HepG2 (cell line): Measurements from ENCODE around the gene WEE1. TPM values are rescaled to one million over a fixed set of nuclear protein-coding genes. Genes with fewer than 3 reads are reported as not detected.

ENCODE experiments used
- ATF7 ChIP-seq, 2 experiments: fragments of 450-650 bp in 1 of 2; sonication (generic) in 1 of 2; formaldehyde crosslinking in 1 of 2; IDR thresholded peaks; 2 replicates each; pipeline versions ENCODE4 v1.4.0 to v1.6.1; 2016 to 2020; ENCODE audit warnings: antibody characterized with exemption in 1 of 2, mild to moderate bottlenecking in 1 of 2, missing genetic modification reagents in 1 of 2
- E2F2 ChIP-seq: sonication (generic); formaldehyde crosslinking; IDR thresholded peaks from 2 replicates; pipeline ENCODE4 v1.4.0; 2020; ENCODE audit warnings: missing genetic modification reagents, borderline replicate concordance
- ELF4 ChIP-seq: sonication (generic); formaldehyde crosslinking; IDR thresholded peaks from 2 replicates; pipeline ENCODE4 v1.5.0; 2020; ENCODE audit warnings: missing genetic modification reagents, mild to moderate bottlenecking, moderate library complexity, borderline replicate concordance
- HNRNPLL ChIP-seq: fragments of 200-400 bp; formaldehyde crosslinking; IDR thresholded peaks from 2 replicates; pipeline ENCODE4 v1.6.1; 2017; ENCODE audit warnings: mild to moderate bottlenecking, low read depth, low read length; ENCODE audit not compliant: poor library complexity, severe bottlenecking
- MIER3 ChIP-seq: IDR thresholded peaks from 2 replicates; pipeline ENCODE4 v1.6.1; 2016; ENCODE audit warnings: missing compliant biosample characterization, borderline replicate concordance
- NBN ChIP-seq: fragments of 450-650 bp; conservative IDR thresholded peaks from 2 replicates; pipeline ENCODE4 v1.6.1; 2017
- NFE2L1 ChIP-seq: sonication (generic); formaldehyde crosslinking; IDR thresholded peaks from 2 replicates; pipeline ENCODE4 v1.4.0; 2020; ENCODE audit warnings: missing genetic modification reagents, mild to moderate bottlenecking, borderline replicate concordance
- NR2F2 ChIP-seq: IDR thresholded peaks from 2 replicates; pipeline ENCODE4 v1.6.1; 2012; ENCODE audit warnings: low read depth, inconsistent platforms, borderline replicate concordance
- PHF8 ChIP-seq: sonication (generic); formaldehyde crosslinking; IDR thresholded peaks from 2 replicates; pipeline ENCODE4 v1.5.0; 2020; ENCODE audit warnings: missing genetic modification reagents
- POLR2AphosphoS5 ChIP-seq: IDR thresholded peaks from 2 replicates; pipeline ENCODE4 v1.6.1; 2012; ENCODE audit warnings: low read depth, low read length
- TRIM24 ChIP-seq: sonication (generic); formaldehyde crosslinking; IDR thresholded peaks from 2 replicates; pipeline ENCODE4 v1.8.0; 2022; ENCODE audit warnings: mild to moderate bottlenecking, missing genetic modification reagents
- WIZ ChIP-seq: sonication (generic); formaldehyde crosslinking; IDR thresholded peaks from 2 replicates; pipeline ENCODE4 v1.5.1; 2020; ENCODE audit warnings: mild to moderate bottlenecking, missing genetic modification reagents
- ZBTB7A ChIP-seq: sonication (generic); formaldehyde crosslinking; IDR thresholded peaks from 2 replicates; pipeline ENCODE4 v1.8.0; 2022; ENCODE audit warnings: mild to moderate bottlenecking, missing genetic modification reagents
- ZBTB8A ChIP-seq: sonication (generic); formaldehyde crosslinking; IDR thresholded peaks from 2 replicates; pipeline ENCODE4 v1.4.0; 2020; ENCODE audit warnings: mild to moderate bottlenecking, low read depth, missing genetic modification reagents, borderline replicate concordance
- ZMYM2 ChIP-seq: sonication (generic); formaldehyde crosslinking; IDR thresholded peaks from 2 replicates; pipeline ENCODE4 v1.8.0; 2022; ENCODE audit warnings: mild to moderate bottlenecking, missing genetic modification reagents
- ZNF24 ChIP-seq: fragments of 450-650 bp; IDR thresholded peaks from 2 replicates; pipeline ENCODE4 v1.6.1; 2017; ENCODE audit warnings: antibody characterized with exemption, mild to moderate bottlenecking
- ZNF276 ChIP-seq: sonication (generic); formaldehyde crosslinking; IDR thresholded peaks from 2 replicates; pipeline ENCODE4 v1.4.0; 2020; ENCODE audit warnings: mild to moderate bottlenecking, low read depth, missing genetic modification reagents
- ZNF33B ChIP-seq: sonication (generic); formaldehyde crosslinking; IDR thresholded peaks from 2 replicates; pipeline ENCODE4 v1.5.1; 2020; ENCODE audit warnings: mild to moderate bottlenecking, missing genetic modification reagents
- ZNF431 ChIP-seq: sonication (generic); formaldehyde crosslinking; IDR thresholded peaks from 2 replicates; pipeline ENCODE4 v1.9.0; 2022; ENCODE audit warnings: missing genetic modification reagents, low read depth, mild to moderate bottlenecking, borderline replicate concordance
- ZNF619 ChIP-seq: sonication (generic); formaldehyde crosslinking; IDR thresholded peaks from 2 replicates; pipeline ENCODE4 v1.4.0; 2020; ENCODE audit warnings: mild to moderate bottlenecking, missing genetic modification reagents
- ZNF768 ChIP-seq: sonication (generic); formaldehyde crosslinking; IDR thresholded peaks from 2 replicates; pipeline ENCODE4 v1.4.0; 2020; ENCODE audit warnings: missing genetic modification reagents
- ZNF772 ChIP-seq: sonication (generic); formaldehyde crosslinking; IDR thresholded peaks from 2 replicates; pipeline ENCODE4 v1.5.0; 2020; ENCODE audit warnings: mild to moderate bottlenecking, missing genetic modification reagents
- ZSCAN29 ChIP-seq: sonication (generic); formaldehyde crosslinking; conservative IDR thresholded peaks from 2 replicates; pipeline ENCODE4 v1.4.0; 2020; ENCODE audit warnings: mild to moderate bottlenecking, missing genetic modification reagents
- polyA plus RNA-seq, 8 experiments: library from polyadenylated mRNA; depleted of rRNA in 3 of 8; stranded (reverse) in 7 of 8; unstranded in 1 of 8; fragments of >200 nt; fragmentation: Illumina TruSeq in 4 of 8; extraction: Trizol in 4 of 8; gene quantifications; 2 replicates each; pipeline versions ENCODE4 v1.2.1 to v1.2.3, GENCODE V29; 2011 to 2016; ENCODE audit warnings: low read depth in 4 of 8, missing spikeins in 1 of 8, mixed read lengths in 1 of 8; ENCODE audit not compliant: insufficient read depth in 1 of 8
- total RNA-seq, 5 experiments: library from RNA; depleted of rRNA; stranded (reverse); fragments of >200 nt; fragmentation: Illumina TruSeq; extraction: Trizol; gene quantifications; 2 replicates each; pipeline ENCODE4 v1.2.3, GENCODE V29; 2016; ENCODE audit warnings: low read depth in 1 of 5
- TF ChIP-seq, protein P1 (sequence below): IDR thresholded peaks from 2 replicates; pipeline ENCODE4 v1.6.1; 2016; ENCODE audit warnings: mild to moderate bottlenecking
- TF ChIP-seq, protein P2 (sequence below): sonication (generic); formaldehyde crosslinking; IDR thresholded peaks from 2 replicates; pipeline ENCODE4 v1.8.0; 2022; ENCODE audit warnings: mild to moderate bottlenecking, missing genetic modification reagents, moderate library complexity

Gene WEE1
- total and polyA plus RNA-seq, 2 of the 13 experiments (the other 11 are each of a cell fraction or from before 2014, with no cell fraction given), result 31.4 to 63.7 TPM

DNA sequence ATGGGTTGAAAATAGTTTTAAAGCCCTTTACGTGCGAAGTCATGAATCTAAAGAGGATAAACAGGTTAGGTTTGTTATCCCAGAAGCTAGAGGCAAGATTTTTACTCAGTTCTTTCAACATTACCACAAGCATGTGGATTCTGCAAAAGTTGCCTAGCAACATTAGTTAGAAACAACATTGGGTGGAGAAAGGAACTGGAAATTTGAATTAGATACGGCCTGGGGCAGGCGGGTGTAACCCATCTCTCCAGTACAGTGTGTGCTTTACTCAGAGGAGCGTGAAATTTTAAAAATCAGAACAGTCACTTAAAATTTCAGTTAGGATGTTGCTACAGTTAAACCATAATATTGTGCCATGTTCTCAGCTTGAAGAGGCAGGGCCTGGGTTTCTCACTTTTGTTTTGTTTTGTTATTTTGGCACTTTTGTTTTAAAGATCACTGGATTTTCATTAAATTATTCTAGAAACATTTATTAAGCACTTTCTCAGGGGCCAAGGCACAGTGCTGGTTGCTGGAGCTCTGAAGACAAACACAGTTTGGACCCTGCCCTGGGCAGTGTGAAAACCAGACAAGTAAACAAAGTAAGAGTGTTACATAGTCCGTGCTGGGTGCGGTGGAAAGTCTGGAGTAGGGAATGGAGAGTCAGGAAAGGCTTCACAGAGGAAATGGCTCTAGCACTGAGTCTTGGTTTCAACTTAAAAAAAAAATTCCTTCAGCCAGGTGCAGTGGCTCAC lies 4.4 kb upstream of the WEE1 start (continued):
- TF ChIP-seq E2F2 (CRISPR knock-in tag) (0 out of 2 replicates have a peak, but pooled peaks have one; percentile 40), NR2F2 (peak; percentile 54; the same call in 1 of the 2 replicates), ZNF768 (no peak), ZNF24 (peak; percentile 23; the same call in 1 of the 2 replicates), ZNF33B (CRISPR knock-in tag) (no peak), NBN (no peak), ZBTB8A (CRISPR knock-in tag) (no peak), ZMYM2 (CRISPR knock-in tag) (no peak), WIZ (no peak), ZNF431 (no peak), MIER3 (CRISPR knock-in tag) (peak; percentile 81; the same call in 1 of the 2 replicates), HNRNPLL (no peak), ATF7 (IDR thresholded peaks at IDR 0.05) (0 out of 2 replicates have a peak, but pooled peaks have one; percentile 3), ATF7 (CRISPR knock-in tag; IDR thresholded peaks at IDR 0.05) (no peak; the same call in 1 of the 2 replicates), ZNF619 (CRISPR knock-in tag) (no peak), NFE2L1 (CRISPR knock-in tag) (no peak), ZNF276 (CRISPR knock-in tag) (no peak), ZSCAN29 (CRISPR knock-in tag) (no peak; the same call in 1 of the 2 replicates), ZNF772 (CRISPR knock-in tag) (peak; percentile 36; the same call in 1 of the 2 replicates), POLR2AphosphoS5 (peak; percentile 88), ZBTB7A (CRISPR knock-in tag) (no peak), PHF8 (peak; percentile 42), ELF4 (no peak), TRIM24 (CRISPR knock-in tag) (no peak)
- TF ChIP-seq, protein P1, sequence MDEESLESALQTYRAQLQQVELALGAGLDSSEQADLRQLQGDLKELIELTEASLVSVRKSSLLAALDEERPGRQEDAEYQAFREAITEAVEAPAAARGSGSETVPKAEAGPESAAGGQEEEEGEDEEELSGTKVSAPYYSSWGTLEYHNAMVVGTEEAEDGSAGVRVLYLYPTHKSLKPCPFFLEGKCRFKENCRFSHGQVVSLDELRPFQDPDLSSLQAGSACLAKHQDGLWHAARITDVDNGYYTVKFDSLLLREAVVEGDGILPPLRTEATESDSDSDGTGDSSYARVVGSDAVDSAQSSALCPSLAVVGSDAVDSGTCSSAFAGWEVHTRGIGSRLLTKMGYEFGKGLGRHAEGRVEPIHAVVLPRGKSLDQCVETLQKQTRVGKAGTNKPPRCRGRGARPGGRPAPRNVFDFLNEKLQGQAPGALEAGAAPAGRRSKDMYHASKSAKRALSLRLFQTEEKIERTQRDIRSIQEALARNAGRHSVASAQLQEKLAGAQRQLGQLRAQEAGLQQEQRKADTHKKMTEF (CRISPR knock-in tag), result peak; percentile 77
- TF ChIP-seq, protein P2, sequence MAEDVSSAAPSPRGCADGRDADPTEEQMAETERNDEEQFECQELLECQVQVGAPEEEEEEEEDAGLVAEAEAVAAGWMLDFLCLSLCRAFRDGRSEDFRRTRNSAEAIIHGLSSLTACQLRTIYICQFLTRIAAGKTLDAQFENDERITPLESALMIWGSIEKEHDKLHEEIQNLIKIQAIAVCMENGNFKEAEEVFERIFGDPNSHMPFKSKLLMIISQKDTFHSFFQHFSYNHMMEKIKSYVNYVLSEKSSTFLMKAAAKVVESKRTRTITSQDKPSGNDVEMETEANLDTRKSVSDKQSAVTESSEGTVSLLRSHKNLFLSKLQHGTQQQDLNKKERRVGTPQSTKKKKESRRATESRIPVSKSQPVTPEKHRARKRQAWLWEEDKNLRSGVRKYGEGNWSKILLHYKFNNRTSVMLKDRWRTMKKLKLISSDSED, result no peak
